Measurements from ENCODE around the gene YES1.

YES1 gene

GRCh38 chr18:681985-682384, 130.1 kb downstream of the YES1 start:
- no peak overlapping the region for H3K4me3 ChIP-seq (replicated peaks in 1 of 2; ENCODE audit: low read depth in 2 of 2, low read length in 2 of 2)
- DNase-seq (ENCODE audit: low read depth in 2 of 2), result no peak
- no peak for TF ChIP-seq CTCF (IDR thresholded peaks at IDR 0.05; ENCODE audit: low read depth, low read length)

GRCh38 chr18:680392-680791, 131.7 kb downstream of the YES1 start:
- no peak for TF ChIP-seq CTCF (IDR thresholded peaks at IDR 0.05; ENCODE audit: low read depth, low read length)
- H3K4me3 ChIP-seq (replicated peaks in 1 of 2; ENCODE audit: low read depth in 2 of 2, low read length in 2 of 2), result no peak overlapping the region
- no peak for DNase-seq (ENCODE audit: low read depth in 2 of 2)

GRCh38 chr18:679516-679915, 132.5 kb downstream of the YES1 start:
- no peak for TF ChIP-seq CTCF (IDR thresholded peaks at IDR 0.05; ENCODE audit: low read depth, low read length)
- H3K4me3 ChIP-seq (replicated peaks in 1 of 2; ENCODE audit: low read depth in 2 of 2, low read length in 2 of 2), result no peak overlapping the region
- no peak for DNase-seq (ENCODE audit: low read depth in 2 of 2)

- no peak overlapping the region for H3K4me3 ChIP-seq (replicated peaks in 1 of 2; ENCODE audit: low read depth in 2 of 2, low read length in 2 of 2)
- DNase-seq (ENCODE audit: low read depth in 2 of 2), result no peak
- TF ChIP-seq CTCF (IDR thresholded peaks at IDR 0.05; ENCODE audit: low read depth, low read length), result no peak
Measured at GRCh38 chr18:678482-679182, 133.4 kb downstream of the YES1 start.

GRCh38 chr18:677951-678381, 134.1 kb downstream of the YES1 start:
- no peak for TF ChIP-seq CTCF (IDR thresholded peaks at IDR 0.05; ENCODE audit: low read depth, low read length)
- no peak overlapping the region for H3K4me3 ChIP-seq (replicated peaks in 1 of 2; ENCODE audit: low read depth in 2 of 2, low read length in 2 of 2)
- no peak for DNase-seq (ENCODE audit: low read depth in 2 of 2)

GRCh38 chr18:677145-677544, 134.9 kb downstream of the YES1 start:
- no peak overlapping the region for H3K4me3 ChIP-seq (replicated peaks in 1 of 2; ENCODE audit: low read depth in 2 of 2, low read length in 2 of 2)
- TF ChIP-seq CTCF (IDR thresholded peaks at IDR 0.05; ENCODE audit: low read depth, low read length), result no peak
- DNase-seq (ENCODE audit: low read depth in 2 of 2), result no peak

GRCh38 chr18:676736-677135, 135.3 kb downstream of the YES1 start:
- TF ChIP-seq CTCF (IDR thresholded peaks at IDR 0.05; ENCODE audit: low read depth, low read length), result no peak
- no peak overlapping the region for H3K4me3 ChIP-seq (replicated peaks in 1 of 2; ENCODE audit: low read depth in 2 of 2, low read length in 2 of 2)

More at GRCh38 chr18:676736-677135, 135.3 kb downstream of the YES1 start:
- no peak for DNase-seq (ENCODE audit: low read depth in 2 of 2)

All from cardiac fibroblast (primary cell).